GM21528 (cell line): ENCODE results near the gene C2orf49.
"Not testable (repeated sequence)": the region's sequence is repeated elsewhere in the genome, so short reads cannot be mapped to it uniquely, and the experiment has no call there.

ENCODE experiments used
- ATAC-seq: cut with Tn5 transposase; IDR thresholded peaks from one replicate; pipeline ENCODE4 v1.9.1; 2021; ENCODE audit warnings: mild to moderate bottlenecking, moderate library complexity; ENCODE audit not compliant: unreplicated experiment, low FRiP score

Gene C2orf49

GRCh38 chr2:105320651-105321215, 16.6 kb upstream of the C2orf49 start:
- no peak for ATAC-seq

- no peak for ATAC-seq
Observed at GRCh38 chr2:105321875-105322646, 15.3 kb upstream of the C2orf49 start.

- ATAC-seq: no peak
Observed at GRCh38 chr2:105323111-105323510, 14.2 kb upstream of the C2orf49 start.

- ATAC-seq: no peak
Observed at GRCh38 chr2:105324101-105324500, 13.2 kb upstream of the C2orf49 start.

- ATAC-seq: no peak
Observed at GRCh38 chr2:105324732-105325131, 12.6 kb upstream of the C2orf49 start.

GRCh38 chr2:105325389-105325963, 11.9 kb upstream of the C2orf49 start:
- no peak for ATAC-seq

GRCh38 chr2:105327271-105327670, 10.1 kb upstream of the C2orf49 start:
- not testable (repeated sequence) for ATAC-seq

GRCh38 chr2:105327690-105328089, 9.7 kb upstream of the C2orf49 start:
- no peak for ATAC-seq

- ATAC-seq: no peak
Observed at GRCh38 chr2:105328281-105329196, 8.8 kb upstream of the C2orf49 start.

- peak; percentile 28 for ATAC-seq
Observed at GRCh38 chr2:105329197-105329554, 8.2 kb upstream of the C2orf49 start.

- peak; percentile 75 for ATAC-seq
Observed at GRCh38 chr2:105329561-105330495, 7.5 kb upstream of the C2orf49 start, which contains the start of gene TGFBRAP1. TSS of gene TGFBRAP1 (minus strand) at chr2:105329735. CDS start at chr2:105308301, 21,434 bp downstream.

- ATAC-seq: no peak
Observed at GRCh38 chr2:105330681-105331375, 6.5 kb upstream of the C2orf49 start.

- ATAC-seq: no peak
Observed at GRCh38 chr2:105334211-105334610, 3.1 kb upstream of the C2orf49 start.

- ATAC-seq: no peak
Observed at GRCh38 chr2:105335469-105335868, 1.9 kb upstream of the C2orf49 start.

GRCh38 chr2:105336786-105337121, 586 bp upstream of the C2orf49 start:
- ATAC-seq: no peak

GRCh38 chr2:105338020-105338385, 663 bp downstream of the C2orf49 start:
- ATAC-seq: peak; percentile 32

GRCh38 chr2:105339414-105339813, 2.1 kb downstream of the C2orf49 start:
- ATAC-seq: no peak

- ATAC-seq: no peak
Observed at GRCh38 chr2:105344704-105345345, 7.5 kb downstream of the C2orf49 start.

GRCh38 chr2:105357122-105357521, 19.8 kb downstream of the C2orf49 start:
- no peak for ATAC-seq
